Choroid plexus epithelial cell (primary cell): ENCODE data around the gene TMC6.

ENCODE experiments used
- DNase-seq: peaks from one replicate; pipeline ENCODE4 v3.0.0-alpha.2; 2010; ENCODE audit warnings: low read depth
- H3K4me3 ChIP-seq: 2 replicates; pipeline ENCODE4 v1.5.1; 2011; ENCODE audit warnings: low read depth, mild to moderate bottlenecking, control low read depth, low read length, moderate library complexity
- CTCF ChIP-seq: conservative IDR thresholded peaks from 2 replicates; pipeline ENCODE4 v1.5.1; 2011; ENCODE audit warnings: low read depth, mild to moderate bottlenecking, control low read depth, inconsistent platforms, low read length, moderate library complexity

The TMC6 gene

GRCh38 chr17:78123258-78123929, 5.2 kb downstream of the TMC6 start:
- no peak overlapping the region for H3K4me3 ChIP-seq
- no peak for TF ChIP-seq CTCF
- DNase-seq, result no peak

GRCh38 chr17:78122931-78123249, 5.7 kb downstream of the TMC6 start:
- TF ChIP-seq CTCF, result no peak
- DNase-seq, result no peak
- no peak overlapping the region for H3K4me3 ChIP-seq

- no peak for TF ChIP-seq CTCF
- no peak for DNase-seq
- no peak overlapping the region for H3K4me3 ChIP-seq
Observed at GRCh38 chr17:78122216-78122930, 6.2 kb downstream of the TMC6 start.

- TF ChIP-seq CTCF, result no peak
- no peak overlapping the region for H3K4me3 ChIP-seq
- no peak for DNase-seq
Observed at GRCh38 chr17:78121801-78122215, 6.7 kb downstream of the TMC6 start.

- DNase-seq, result no peak
- no peak for TF ChIP-seq CTCF
- no peak overlapping the region for H3K4me3 ChIP-seq
Observed at GRCh38 chr17:78120971-78121800, 7.4 kb downstream of the TMC6 start.

- no peak overlapping the region for H3K4me3 ChIP-seq
- DNase-seq, result no peak
- TF ChIP-seq CTCF, result no peak
Observed at GRCh38 chr17:78120537-78120936, 8.0 kb downstream of the TMC6 start.
